Osteoblast (primary cell): ENCODE data around the gene MEG3. TPM values are rescaled to one million over a fixed set of nuclear protein-coding genes. Genes with fewer than 3 reads are reported as not detected.

ENCODE experiments used
- DNase-seq: peaks from one replicate; pipeline ENCODE4 v3.0.0; 2011; ENCODE audit warnings: low spot score, mixed read lengths; ENCODE audit not compliant: insufficient read length; ENCODE audit errors: missing footprints
- H2AFZ ChIP-seq: 2 replicates; pipeline ENCODE4 v1.6.0; 2011; ENCODE audit warnings: mild to moderate bottlenecking, low read length
- H3K27ac ChIP-seq: 2 replicates; pipeline ENCODE4 v1.5.1; 2011; ENCODE audit warnings: mild to moderate bottlenecking, low read depth, low read length, moderate library complexity
- H3K27me3 ChIP-seq: 2 replicates; pipeline ENCODE4 v1.6.0; 2012; ENCODE audit warnings: mild to moderate bottlenecking, control low read depth, inconsistent platforms, low read length, moderate library complexity; ENCODE audit not compliant: insufficient read depth
- H3K36me3 ChIP-seq: 2 replicates; pipeline ENCODE4 v1.5.1; 2011; ENCODE audit warnings: mild to moderate bottlenecking, low read length, control low read depth, moderate library complexity; ENCODE audit not compliant: insufficient read depth
- H3K4me1 ChIP-seq: 2 replicates; pipeline ENCODE4 v1.5.1; 2011; ENCODE audit warnings: mild to moderate bottlenecking, low read length, control low read depth, moderate library complexity; ENCODE audit not compliant: insufficient read depth
- H3K4me2 ChIP-seq: 2 replicates; pipeline ENCODE4 v1.6.0; 2011; ENCODE audit warnings: mild to moderate bottlenecking, low read length; ENCODE audit not compliant: insufficient read depth
- H3K4me3 ChIP-seq: fragments of 200-600 bp; sonication (generic); 3 replicates; pipeline ENCODE4 v1.5.1; 2012; ENCODE audit warnings: mild to moderate bottlenecking, low read length, inconsistent platforms; ENCODE audit not compliant: insufficient read depth
- H3K79me2 ChIP-seq: 2 replicates; pipeline ENCODE4 v1.6.0; 2012; ENCODE audit warnings: mild to moderate bottlenecking, low read length, control low read depth, inconsistent platforms; ENCODE audit not compliant: insufficient read depth
- H3K9me3 ChIP-seq: 2 replicates; pipeline ENCODE4 v1.5.1; 2011; ENCODE audit warnings: low read depth, low read length, control low read depth
- H4K20me1 ChIP-seq: 2 replicates; pipeline ENCODE4 v1.6.0; 2012; ENCODE audit warnings: mild to moderate bottlenecking, low read length, control low read depth; ENCODE audit not compliant: insufficient read depth
- CTCF ChIP-seq: IDR thresholded peaks from 2 replicates; pipeline ENCODE4 v1.5.1; 2011; ENCODE audit warnings: mild to moderate bottlenecking, low read depth, low read length, moderate library complexity; ENCODE audit errors: extremely low read depth
- total RNA-seq: library from RNA; depleted of rRNA; stranded (reverse); fragments of >200 nt; gene quantifications from 2 replicates; pipeline ENCODE4 v1.2.3, GENCODE V29; 2012

The MEG3 gene
- total RNA-seq, 1 donor, result 200 TPM

- peak; percentile 58 for DNase-seq
- Histone ChIP-seq H3K27ac (no peak overlapping the region), H3K4me1 (no peaks in the 10 kb centered on the region), H3K9me3 (no peaks in the 10 kb centered on the region), H3K79me2 (peaks cover 99% of the 10 kb centered on the region), H3K4me2 (no peak overlapping the region), H3K36me3 (peaks cover 33% of the 10 kb centered on the region), H2AFZ (no peak overlapping the region), H4K20me1 (peaks cover 76% of the 10 kb centered on the region), H3K27me3 (no peaks in the 10 kb centered on the region), H3K4me3 (no peak overlapping the region)
- peak; percentile 17 for TF ChIP-seq CTCF
These were observed 29.5 kb downstream of the MEG3 start for GRCh38 chr14:100855256-100855930.

GRCh38 chr14:100856056-100856950 lies 30.4 kb downstream of the MEG3 start:
- TF ChIP-seq CTCF, result no peak
- Histone ChIP-seq H3K27ac (no peak overlapping the region), H4K20me1 (peaks cover 72% of the 10 kb centered on the region), H2AFZ (no peak overlapping the region), H3K27me3 (no peaks in the 10 kb centered on the region), H3K4me1 (no peaks in the 10 kb centered on the region), H3K4me3 (no peak overlapping the region), H3K36me3 (peaks cover 27% of the 10 kb centered on the region), H3K4me2 (no peak overlapping the region), H3K9me3 (no peaks in the 10 kb centered on the region), H3K79me2 (peaks cover 98% of the 10 kb centered on the region)
- DNase-seq, result peak; percentile 57

GRCh38 chr14:100857233-100857922 lies 31.5 kb downstream of the MEG3 start:
- no peak overlapping the region for H2AFZ ChIP-seq
- no peak overlapping the region for H3K4me2 ChIP-seq
- DNase-seq, result peak; percentile 58
- H3K27me3 ChIP-seq, result no peaks in the 10 kb centered on the region
- peaks cover 30% of the 10 kb centered on the region for H3K36me3 ChIP-seq
- H4K20me1 ChIP-seq, result peaks cover 68% of the 10 kb centered on the region
- peaks cover 98% of the 10 kb centered on the region for H3K79me2 ChIP-seq
- H3K9me3 ChIP-seq, result no peaks in the 10 kb centered on the region
- no peak for TF ChIP-seq CTCF
- H3K27ac ChIP-seq, result no peak overlapping the region
- H3K4me3 ChIP-seq, result no peak overlapping the region
- peaks cover 7% of the 10 kb centered on the region for H3K4me1 ChIP-seq
